Stimulated activated CD4-positive, alpha-beta T cell treated with anti-CD3 and anti-CD28 coated beads, Interleukin-4, amount 100 ng/mL, for 48 hours (primary cell): ENCODE results near the gene PLCXD1.
"Not testable (repeated sequence)": the region's sequence is repeated elsewhere in the genome, so short reads cannot be mapped to it uniquely, and the experiment has no call there.

Experiments
- DNase-seq, 2 donors: peaks; one replicate each; pipeline ENCODE4 v3.0.0-alpha.2; 2020; ENCODE audit warnings: low read depth in 2 of 2

Gene PLCXD1

DNA sequence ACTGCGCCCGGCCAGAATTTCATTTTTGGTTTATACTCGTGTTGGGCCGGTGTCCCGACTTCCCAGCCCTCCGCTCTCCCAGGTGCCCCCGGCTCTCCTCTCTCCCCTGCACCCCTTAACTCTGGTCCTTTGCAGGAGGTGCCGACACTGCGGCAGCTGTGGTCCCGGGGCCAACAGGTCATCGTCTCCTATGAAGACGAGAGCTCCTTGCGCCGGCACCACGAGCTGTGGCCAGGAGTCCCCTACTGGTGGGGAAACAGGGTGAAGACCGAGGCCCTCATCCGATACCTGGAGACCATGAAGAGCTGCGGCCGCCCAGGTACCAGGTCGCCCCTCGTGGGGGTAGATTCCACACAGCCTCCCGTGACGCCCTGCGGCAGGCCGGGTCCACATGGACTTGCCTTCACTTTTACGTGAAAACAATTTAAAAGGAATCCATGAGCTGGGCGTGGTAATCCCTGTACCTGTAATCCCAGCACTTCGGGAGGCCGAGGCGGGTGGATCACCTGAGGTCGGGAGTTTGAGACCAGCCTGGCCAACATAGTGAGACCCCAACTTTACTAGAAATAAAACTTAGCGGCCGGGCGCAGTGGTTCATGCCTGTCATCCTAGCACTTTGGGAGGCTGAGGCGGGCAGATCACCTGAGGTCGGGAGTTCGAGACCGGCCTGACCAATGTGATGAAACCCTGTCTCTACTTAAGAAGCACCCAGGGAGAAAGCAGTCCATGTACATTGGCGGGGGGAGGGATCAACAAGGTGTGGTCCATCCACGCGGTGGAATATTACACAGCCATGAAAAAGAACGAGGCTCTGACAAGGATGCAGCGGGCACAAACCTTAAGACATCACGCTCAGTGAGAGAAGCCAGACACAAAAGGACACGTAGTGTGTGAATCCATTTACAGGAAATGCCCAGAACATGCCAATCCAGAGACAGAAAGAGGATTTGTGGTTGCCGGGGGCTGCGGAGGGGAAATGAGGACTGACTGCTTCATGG is 12.0 kb downstream of the PLCXD1 start:
- DNase-seq = no peak

DNA sequence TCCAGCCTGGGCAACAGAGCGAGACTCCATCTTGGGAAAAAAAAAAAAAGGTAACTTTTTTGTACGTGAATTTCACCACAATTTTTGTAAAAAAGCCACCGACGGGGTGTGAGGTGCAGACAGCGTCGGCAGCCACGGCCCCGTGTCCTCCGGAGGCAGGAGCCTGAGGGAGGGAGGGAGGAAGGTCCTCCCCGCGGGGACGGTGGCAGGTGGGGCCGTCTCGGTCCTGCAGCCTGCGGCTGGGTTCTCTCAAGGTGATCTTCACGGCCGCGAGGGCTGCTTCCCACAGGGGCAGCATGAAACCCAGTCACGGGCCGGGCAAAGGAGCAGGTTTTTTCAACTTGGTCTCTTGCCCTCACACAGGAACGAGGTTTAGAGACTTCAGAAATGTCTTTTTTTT is 14.0 kb downstream of the PLCXD1 start:
- no peak for DNase-seq

DNA sequence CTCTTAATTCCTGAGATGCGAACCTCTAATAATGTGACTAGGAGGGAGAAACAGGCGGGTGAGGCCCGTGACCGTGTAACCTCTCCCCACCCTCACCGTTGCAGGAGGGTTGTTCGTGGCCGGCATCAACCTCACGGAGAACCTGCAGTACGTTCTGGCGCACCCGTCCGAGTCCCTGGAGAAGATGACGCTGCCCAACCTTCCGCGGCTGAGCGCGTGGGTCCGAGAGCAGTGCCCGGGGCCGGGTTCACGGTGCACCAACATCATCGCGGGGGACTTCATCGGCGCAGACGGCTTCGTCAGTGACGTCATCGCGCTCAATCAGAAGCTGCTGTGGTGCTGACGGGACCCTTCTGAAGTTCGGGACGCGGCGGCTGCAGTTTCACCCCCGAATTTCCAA is 17.8 kb downstream of the PLCXD1 start:
- no peak for DNase-seq

DNA sequence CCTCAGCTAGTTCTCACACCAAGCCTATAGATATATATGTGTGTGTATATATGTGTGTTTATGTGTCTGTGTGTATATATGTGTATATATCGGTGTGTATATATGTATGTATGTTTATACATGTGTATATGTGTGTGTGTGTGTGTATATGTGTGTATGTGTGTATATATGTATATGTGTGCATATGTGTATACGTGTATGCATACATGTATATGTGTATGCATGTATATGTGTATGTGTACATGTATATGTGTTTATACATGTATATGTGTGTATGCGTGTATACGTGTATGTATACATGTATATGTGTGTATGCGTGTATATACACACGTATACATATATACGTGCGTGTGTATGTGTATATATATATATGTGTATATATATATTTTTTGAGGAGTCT is 19.2 kb downstream of the PLCXD1 start:
- DNase-seq = no peak

DNA sequence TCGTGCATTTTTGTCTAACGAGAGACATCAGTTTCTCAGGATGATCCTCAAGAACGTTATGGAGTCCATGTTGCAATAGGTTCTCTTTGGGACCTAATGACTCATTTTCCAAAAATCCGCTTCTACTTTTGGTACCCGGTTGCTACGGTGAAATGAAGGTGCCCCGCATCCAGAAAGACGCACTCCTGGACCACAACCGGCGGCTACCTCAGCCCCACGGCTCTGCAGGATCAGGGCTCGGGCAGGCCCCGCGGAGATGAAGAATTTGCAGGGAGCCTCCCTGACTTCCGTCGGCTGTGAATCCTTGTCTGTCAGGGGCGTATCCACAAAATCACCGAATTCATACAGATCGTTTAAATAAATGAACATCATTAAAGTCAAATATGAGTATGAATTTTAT is 21.8 kb downstream of the PLCXD1 start:
- DNase-seq = no peak

DNA sequence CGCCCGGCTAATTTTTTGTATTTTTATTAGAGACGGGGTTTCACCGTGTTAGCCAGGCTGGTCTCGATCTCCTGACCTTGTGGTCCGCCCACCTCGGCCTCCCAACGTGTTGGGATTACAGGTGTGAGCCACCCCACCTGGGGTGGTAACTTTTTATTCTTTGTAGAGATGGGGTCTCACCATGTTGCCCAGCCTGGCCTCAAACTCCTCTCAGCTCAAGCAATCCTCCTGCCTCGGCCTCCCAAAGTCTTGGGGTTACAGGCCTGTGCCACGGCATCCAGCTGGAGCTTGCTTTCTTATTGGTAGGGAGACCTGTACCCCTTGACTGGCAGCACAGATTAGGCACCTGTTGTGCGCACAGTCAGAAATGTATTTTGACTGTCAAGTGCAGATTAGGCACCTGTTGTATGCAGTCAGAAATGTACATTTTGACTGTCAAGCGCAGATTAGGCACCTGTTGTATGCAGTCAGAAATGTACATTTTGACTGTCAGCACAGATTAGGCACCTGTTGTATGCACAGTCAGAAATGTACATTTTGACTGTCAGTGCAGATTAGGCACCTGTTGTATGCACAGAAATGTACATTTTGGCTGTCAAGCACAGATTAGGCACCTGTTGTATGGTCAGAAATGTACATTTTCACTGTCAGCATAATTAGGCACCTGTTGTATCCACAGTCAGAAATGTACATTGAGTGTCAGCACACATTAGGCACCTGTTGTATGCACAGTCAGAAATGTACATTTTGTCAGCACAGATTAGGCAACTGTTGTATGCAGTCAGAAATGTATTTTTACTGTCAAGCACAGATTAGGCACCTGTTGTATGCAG is 24.8 kb downstream of the PLCXD1 start:
- not testable (repeated sequence) for DNase-seq

DNA sequence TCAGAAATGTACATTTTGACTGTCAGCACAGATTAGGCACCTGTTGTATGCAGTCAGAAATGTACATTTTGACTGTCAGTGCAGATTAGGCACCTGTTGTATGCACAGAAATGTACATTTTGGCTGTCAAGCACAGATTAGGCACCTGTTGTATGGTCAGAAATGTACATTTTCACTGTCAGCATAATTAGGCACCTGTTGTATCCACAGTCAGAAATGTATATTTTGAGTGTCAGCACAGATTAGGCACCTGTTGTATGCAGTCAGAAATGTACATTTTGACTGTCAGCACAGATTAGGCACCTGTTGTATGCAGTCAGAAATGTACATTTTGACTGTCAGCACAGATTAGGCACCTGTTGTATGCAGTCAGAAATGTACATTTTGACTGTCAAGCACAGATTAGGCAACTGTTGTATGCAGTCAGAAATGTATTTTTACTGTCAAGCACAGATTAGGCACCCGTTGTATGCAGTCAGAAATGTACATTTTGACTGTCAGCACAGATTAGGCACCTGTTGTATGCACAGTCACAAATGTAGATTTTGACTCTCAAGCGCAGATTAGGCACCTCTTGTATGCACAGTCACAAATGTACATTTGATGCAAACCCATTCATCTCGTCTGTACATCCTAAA is 25.6 kb downstream of the PLCXD1 start:
- not testable (repeated sequence) for DNase-seq

DNA sequence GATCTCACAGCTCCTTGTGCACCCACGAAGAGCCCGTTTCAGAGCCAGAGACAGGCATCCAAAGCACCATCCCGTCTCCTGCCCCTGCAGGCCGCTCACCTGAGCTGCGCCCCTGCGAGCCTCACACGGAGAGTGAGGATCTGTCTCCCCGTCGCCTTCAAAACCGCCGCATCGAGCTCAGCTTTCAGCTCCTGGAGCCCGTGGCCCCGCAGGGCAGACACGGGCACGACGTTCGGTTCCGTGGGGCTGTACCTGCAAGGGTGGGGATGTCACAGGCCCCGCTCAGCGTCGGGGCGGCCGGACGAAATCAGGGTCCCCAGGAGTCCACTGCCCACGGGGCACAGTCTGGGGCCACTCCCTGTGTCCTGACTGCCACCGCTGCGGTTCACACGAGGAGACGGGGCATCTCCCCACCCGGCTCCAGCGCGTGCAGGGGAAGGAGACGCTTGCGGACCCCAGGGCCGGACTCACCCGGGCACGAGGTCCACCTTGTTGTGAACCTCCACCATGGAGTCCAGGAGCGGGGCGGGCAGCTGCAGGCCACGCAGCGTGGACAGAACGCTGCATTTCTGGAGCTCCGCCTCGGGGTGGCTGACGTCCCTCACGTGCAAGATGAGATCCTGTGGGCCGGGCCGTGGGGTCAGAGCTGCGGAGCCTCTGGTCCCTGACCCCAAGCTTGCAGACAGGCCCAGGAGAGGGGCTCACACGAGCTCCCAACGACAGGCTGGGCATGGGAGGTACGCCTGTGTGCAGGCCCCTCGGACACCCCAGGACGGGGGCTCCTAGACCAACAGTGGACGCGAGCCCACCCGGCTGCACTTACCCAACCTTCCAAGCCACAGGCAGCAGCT is 26.3 kb downstream of the PLCXD1 start:
- no peak for DNase-seq

DNA sequence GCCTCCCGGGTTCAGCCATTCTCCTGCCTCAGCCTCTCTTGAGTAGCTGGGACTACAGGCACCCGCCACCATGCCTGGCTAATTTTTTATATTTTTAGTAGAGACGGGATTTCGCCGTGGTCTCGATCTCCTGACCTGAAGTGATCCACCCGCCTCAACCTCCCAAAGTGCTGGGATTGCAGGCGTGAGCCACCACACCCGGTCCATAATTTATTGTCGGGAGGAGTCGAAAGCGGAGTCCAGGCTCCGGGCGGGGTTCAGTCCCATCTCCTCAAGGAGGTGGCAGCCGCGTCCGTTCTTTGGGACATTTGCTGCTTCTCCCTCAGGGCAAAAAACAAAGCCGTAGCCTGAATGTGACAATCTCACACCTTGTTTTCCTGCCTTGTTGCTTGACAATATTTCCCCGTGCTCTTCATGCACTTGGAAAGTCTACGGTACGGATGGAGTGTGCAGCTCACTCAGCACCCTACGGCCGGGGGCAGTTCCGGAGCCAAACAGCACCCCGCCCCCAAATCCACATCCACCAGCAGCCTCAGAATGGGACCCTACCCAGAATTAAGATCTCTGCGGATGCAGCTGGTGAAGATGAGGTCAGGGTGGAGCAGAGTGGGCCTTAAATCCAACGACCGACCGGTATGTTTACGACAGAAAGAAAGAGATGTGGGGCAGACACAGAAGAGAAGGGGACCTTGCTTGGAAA is 27.8 kb downstream of the PLCXD1 start:
- DNase-seq = no peak

DNA sequence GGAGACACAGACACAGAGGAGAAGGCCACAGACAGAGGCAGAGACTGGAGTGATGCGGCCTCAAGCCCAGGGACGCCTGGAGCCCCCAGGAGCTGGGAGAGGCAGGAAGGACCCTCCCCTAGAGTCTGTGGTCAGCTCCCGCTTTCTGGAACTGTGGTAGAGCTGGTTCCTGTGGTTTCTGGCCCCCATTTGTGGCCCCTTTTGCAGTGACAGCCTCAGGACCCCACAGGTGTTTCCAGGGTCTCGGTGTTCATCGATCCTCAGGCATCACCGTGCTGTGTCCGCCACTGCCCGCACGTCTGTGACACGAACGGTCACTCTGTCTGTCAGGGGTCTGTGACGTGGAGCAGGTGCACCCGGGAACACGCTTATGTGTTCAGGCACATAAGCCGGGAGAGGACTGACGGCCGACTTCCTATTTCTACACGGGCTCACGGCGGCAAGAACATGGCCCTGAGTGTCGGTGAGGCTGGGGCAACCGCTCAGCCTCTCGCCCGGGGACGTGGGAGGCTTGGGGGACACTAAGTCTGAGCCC is 29.5 kb downstream of the PLCXD1 start:
- no peak for DNase-seq

DNA sequence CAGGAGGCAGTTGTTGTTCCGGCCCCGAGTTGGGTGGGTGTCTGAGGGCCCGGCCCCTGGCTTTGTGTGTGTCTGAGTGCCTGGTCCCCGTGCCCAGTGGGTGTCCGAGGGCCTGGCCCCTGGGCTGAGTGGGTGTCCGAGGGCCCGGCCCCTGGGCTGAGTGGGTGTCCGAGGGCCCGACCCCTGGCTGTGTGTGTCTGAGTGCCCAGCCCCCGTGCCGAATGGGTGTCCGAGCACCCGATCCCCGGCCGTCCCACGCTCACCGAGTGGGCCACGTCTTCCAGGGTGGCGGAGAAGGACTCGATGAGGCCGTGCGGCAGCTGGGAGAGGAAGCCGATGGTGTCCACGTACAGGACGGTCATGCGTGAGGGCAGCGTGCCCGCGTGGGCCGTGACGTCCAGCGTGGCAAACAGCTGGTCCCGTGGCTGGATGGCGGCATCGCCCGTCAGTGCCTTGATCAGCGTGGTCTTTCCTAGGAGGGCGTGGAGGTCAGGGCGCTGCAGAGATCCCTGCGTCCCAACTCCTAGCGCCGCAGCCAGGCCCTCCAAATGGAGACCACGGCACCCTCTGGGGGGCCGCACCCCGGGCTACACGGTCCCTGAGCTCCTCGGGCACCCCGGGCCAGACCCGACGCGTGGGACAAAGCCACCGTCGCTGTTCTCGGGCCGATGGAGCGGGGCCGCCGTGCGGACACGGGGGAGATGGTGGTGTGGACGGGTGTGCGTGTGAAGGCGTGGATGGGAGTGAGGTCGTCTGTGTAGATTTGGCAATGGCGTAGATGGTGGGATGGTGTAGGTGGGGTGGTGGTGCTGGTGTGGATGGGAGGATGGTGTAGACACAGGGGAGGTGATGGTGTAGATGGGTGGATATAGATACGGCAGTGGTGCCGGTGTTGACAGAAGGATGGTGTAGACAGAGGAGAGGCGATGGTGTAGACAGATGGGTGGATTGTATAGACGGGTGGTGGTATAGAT is 30.3 kb downstream of the PLCXD1 start:
- DNase-seq = no peak

DNA sequence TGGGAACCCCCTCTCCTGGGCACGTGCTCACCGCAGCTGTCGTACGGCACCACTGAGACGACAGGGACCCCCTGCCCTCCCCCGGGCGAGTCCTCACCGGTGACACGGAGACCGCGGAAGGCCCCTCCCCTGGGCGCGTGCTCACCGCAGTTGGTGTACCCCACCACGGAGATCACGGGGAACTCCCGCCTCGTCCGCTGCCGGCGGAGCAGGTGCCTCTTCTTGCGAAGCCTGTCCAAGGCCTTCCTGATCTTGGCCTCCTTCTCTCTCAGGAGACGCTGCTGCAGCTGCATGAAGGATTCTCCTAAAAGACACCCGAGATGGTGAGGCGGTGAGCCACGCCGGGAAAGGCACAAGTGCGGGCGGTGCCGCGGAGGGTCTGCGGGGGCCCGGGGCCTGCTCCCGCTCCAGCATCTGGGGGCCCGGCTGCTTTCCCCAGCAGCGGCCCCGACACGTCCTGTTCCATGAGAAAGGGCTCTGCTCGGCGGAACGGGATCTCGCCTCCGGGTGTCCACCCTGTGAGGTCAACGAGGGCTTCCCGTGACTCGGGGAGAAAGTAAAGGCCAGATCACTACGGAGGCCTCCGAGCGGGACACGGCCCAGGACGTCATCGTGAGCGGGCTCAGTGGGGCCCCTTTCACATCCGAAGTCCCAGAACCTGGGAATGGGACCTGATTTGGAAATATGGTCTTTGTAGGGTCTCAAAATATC is 31.6 kb downstream of the PLCXD1 start:
- no peak for DNase-seq

DNA sequence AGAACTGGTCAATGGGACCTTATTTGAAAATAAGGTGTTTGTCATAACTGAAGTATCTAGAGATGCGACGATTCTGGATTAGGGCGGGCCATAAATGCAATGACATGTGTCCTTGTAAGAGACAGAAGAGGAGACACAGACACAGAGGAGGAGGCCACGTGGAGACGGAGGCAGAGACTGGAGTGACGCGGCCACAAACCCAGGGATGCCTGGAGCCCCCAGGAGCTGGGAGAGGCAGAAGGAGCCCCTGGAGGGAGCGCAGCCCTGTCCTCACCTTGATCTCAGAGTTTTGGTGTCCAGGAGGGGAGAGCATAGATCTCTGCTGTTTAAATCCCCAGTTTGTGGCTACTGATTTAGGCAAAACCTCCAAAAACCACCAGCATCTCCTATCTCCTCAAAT is 32.4 kb downstream of the PLCXD1 start:
- DNase-seq = no peak

DNA sequence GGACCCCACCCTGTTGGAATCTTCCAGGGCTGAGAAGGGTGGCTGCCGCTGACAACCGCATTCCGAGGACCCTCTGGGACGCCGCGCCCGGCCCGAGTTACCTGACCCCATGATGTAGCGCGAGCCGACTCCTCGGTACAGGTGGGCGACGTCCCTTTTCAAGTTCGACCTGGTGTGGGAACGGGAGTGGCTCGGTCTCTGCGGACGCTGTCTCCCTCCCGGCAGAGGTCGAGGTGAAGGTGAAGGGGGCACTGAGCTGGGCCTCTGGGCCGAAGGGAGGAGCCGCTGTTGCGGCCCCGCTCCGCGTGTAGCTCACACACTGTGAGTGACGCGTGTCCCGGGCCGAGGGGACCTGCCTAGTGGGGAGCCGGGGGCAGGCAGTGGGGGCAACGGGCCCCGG is 32.9 kb downstream of the PLCXD1 start:
- no peak for DNase-seq

DNA sequence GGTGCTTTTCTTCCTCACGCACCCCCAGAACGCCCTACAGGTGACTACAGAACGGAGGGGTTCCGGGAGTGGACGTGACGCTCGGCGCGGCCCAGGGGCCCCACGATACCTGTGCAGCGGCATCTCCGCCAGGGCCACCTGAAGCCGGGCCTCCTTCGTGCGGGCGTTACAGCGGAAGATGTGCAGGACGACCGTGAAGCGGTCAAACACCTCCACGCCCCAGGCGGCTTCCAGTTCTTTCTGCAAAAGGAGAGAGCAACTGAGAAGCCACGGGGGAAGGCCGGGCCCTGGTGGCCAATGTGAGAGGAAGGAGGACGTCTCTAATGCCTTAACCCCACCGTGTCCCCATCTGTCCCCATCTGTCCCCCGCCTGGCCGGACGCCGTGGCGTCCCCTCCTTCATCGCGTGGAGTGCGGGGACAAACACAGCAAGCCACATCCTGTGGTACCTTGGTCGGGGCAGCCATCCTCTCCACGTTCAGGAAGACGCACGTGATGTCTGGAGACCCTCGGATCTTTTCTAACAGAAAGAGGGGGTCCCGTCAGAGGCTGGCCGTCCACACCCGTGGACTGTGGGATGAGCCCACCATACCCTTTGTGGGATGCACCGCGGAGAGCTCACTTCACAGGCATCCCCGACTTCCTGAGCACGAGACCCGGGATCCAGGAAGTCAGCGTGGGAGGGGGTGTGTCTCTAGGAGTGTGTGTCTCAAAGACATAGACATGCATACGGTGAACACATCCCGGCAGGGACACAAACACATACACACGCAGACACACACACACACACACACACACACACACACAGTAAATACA is 33.8 kb downstream of the PLCXD1 start:
- DNase-seq = no peak

DNA sequence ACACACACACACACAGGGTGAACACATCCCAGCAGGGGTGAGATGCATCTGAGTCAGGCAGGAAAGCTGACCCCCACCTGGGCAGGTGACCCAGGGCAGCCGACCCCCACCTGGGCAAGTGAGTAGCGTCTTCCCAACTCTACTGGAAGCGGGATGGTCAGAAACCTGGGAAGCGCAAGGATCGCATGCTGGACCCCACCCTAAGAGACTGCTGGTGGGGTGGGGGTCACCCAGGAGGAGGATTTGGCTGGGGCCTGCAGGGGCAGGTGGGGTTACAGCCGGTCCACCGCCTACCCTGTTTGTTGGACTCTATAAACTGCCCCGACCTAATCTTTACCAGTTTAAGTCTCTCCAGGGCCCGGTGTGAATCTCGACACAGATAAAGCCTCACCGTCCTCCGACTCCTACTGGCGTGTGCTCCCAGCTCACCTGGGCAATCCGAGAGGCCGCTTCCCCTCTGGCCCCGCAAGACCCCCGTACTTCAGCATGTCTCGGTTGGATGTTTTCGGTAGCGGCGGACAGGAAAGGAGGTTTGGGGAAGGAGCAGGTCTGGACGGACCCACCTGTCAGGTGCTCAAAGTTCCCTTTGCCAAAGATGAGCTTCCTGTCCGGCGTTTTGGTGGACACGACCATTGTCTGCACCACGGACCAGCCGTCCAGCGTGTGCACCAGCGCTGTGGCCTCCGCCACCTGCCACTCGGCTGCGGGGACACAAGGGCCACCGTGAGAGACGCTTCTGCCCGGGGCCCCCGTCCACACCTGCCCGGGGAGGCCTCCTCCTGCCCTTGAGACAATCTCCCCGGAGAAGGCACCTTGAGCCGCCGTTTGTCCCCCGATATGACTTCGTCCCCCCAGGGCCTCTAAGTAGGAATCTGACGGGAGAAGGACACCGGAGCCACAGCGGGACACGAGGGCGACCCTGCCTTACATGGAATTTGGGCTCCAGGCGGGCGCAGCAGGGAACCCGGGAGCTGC is 35.5 kb downstream of the PLCXD1 start:
- no peak for DNase-seq
